Measurements from ENCODE around the gene PIH1D1. TPM values are rescaled to one million over a fixed set of nuclear protein-coding genes. Genes with fewer than 3 reads are reported as not detected.

The PIH1D1 gene
- total and polyA plus RNA-seq, 2 experiments from 2014 or later: 103 to 164 TPM

GRCh38 chr19:49486232-49486631 is 34.6 kb upstream of the PIH1D1 start:
- Histone ChIP-seq H3K36me3 (ENCODE audit: insufficient read depth) (peaks cover 32% of the 10 kb centered on the region), H4K20me1 (replicated peaks; ENCODE audit: insufficient read depth) (peaks cover 23% of the 10 kb centered on the region), H3F3A (replicated peaks; ENCODE audit: low read depth) (peaks cover 40% of the 10 kb centered on the region), H2AFZ (no peak overlapping the region), H3K27me3 (ENCODE audit: insufficient read depth) (no peaks in the 10 kb centered on the region), H3K79me2 (replicated peaks; ENCODE audit: insufficient read depth) (peaks cover 31% of the 10 kb centered on the region), H3K27ac (ENCODE audit: low read depth) (no peak overlapping the region), H3K4me3 (no peak overlapping the region), H3K4me2 (no peak overlapping the region), H3K4me1 (ENCODE audit: insufficient read depth) (peaks cover 10% of the 10 kb centered on the region; the same call in 1 of the 2 replicates), H3K9me2 (ENCODE audit: insufficient read depth) (no peaks in the 10 kb centered on the region)
- Mint-ChIP-seq H3K4me3 (peak overlapping the region; percentile 47; the same call in 1 of the 3 replicates), H3K9me3 (peaks cover 14% of the 10 kb centered on the region), H3K27me3 (ENCODE audit: insufficient read depth, low read depth, poor library complexity) (peaks cover 49% of the 10 kb centered on the region), H3K4me1 (peaks cover 13% of the 10 kb centered on the region; the same call in 2 of the 3 replicates), H3K36me3 (ENCODE audit: low read depth) (peaks cover 40% of the 10 kb centered on the region), H3K27ac (no peak overlapping the region)
- ATAC-seq: no peak
- TF ChIP-seq POLR2AphosphoS5 (IDR thresholded peaks at IDR 0.05; ENCODE audit: low read depth) (no peak), EZH2phosphoT487 (IDR thresholded peaks at IDR 0.05; ENCODE audit: unreplicated experiment) (no peak), ZNF114 (CRISPR knock-in tag; IDR thresholded peaks at IDR 0.05) (no peak), JUNB (IDR thresholded peaks at IDR 0.05; ENCODE audit: unreplicated experiment) (no peak), STAT1 (IDR thresholded peaks at IDR 0.05; ENCODE audit: unreplicated experiment) (no peak), REST (IDR thresholded peaks at IDR 0.05; ENCODE audit: unreplicated experiment) (no peak), EZH2 (IDR thresholded peaks at IDR 0.05; ENCODE audit: low read depth, unreplicated experiment) (no peak), ZNF331 (CRISPR knock-in tag; IDR thresholded peaks at IDR 0.05; ENCODE audit: low read depth) (no peak), NANOG (IDR thresholded peaks at IDR 0.05; ENCODE audit: borderline replicate concordance) (no peak), CREB1 (CRISPR knock-in tag; IDR thresholded peaks at IDR 0.05; ENCODE audit: low read depth) (no peak), ETS1 (IDR thresholded peaks at IDR 0.05) (no peak)
- TF ChIP-seq, protein P1, sequence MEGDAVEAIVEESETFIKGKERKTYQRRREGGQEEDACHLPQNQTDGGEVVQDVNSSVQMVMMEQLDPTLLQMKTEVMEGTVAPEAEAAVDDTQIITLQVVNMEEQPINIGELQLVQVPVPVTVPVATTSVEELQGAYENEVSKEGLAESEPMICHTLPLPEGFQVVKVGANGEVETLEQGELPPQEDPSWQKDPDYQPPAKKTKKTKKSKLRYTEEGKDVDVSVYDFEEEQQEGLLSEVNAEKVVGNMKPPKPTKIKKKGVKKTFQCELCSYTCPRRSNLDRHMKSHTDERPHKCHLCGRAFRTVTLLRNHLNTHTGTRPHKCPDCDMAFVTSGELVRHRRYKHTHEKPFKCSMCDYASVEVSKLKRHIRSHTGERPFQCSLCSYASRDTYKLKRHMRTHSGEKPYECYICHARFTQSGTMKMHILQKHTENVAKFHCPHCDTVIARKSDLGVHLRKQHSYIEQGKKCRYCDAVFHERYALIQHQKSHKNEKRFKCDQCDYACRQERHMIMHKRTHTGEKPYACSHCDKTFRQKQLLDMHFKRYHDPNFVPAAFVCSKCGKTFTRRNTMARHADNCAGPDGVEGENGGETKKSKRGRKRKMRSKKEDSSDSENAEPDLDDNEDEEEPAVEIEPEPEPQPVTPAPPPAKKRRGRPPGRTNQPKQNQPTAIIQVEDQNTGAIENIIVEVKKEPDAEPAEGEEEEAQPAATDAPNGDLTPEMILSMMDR (conservative IDR thresholded peaks at IDR 0.05; ENCODE audit: low read depth in 2 of 2): no peak
- TF ChIP-seq, protein P2, sequence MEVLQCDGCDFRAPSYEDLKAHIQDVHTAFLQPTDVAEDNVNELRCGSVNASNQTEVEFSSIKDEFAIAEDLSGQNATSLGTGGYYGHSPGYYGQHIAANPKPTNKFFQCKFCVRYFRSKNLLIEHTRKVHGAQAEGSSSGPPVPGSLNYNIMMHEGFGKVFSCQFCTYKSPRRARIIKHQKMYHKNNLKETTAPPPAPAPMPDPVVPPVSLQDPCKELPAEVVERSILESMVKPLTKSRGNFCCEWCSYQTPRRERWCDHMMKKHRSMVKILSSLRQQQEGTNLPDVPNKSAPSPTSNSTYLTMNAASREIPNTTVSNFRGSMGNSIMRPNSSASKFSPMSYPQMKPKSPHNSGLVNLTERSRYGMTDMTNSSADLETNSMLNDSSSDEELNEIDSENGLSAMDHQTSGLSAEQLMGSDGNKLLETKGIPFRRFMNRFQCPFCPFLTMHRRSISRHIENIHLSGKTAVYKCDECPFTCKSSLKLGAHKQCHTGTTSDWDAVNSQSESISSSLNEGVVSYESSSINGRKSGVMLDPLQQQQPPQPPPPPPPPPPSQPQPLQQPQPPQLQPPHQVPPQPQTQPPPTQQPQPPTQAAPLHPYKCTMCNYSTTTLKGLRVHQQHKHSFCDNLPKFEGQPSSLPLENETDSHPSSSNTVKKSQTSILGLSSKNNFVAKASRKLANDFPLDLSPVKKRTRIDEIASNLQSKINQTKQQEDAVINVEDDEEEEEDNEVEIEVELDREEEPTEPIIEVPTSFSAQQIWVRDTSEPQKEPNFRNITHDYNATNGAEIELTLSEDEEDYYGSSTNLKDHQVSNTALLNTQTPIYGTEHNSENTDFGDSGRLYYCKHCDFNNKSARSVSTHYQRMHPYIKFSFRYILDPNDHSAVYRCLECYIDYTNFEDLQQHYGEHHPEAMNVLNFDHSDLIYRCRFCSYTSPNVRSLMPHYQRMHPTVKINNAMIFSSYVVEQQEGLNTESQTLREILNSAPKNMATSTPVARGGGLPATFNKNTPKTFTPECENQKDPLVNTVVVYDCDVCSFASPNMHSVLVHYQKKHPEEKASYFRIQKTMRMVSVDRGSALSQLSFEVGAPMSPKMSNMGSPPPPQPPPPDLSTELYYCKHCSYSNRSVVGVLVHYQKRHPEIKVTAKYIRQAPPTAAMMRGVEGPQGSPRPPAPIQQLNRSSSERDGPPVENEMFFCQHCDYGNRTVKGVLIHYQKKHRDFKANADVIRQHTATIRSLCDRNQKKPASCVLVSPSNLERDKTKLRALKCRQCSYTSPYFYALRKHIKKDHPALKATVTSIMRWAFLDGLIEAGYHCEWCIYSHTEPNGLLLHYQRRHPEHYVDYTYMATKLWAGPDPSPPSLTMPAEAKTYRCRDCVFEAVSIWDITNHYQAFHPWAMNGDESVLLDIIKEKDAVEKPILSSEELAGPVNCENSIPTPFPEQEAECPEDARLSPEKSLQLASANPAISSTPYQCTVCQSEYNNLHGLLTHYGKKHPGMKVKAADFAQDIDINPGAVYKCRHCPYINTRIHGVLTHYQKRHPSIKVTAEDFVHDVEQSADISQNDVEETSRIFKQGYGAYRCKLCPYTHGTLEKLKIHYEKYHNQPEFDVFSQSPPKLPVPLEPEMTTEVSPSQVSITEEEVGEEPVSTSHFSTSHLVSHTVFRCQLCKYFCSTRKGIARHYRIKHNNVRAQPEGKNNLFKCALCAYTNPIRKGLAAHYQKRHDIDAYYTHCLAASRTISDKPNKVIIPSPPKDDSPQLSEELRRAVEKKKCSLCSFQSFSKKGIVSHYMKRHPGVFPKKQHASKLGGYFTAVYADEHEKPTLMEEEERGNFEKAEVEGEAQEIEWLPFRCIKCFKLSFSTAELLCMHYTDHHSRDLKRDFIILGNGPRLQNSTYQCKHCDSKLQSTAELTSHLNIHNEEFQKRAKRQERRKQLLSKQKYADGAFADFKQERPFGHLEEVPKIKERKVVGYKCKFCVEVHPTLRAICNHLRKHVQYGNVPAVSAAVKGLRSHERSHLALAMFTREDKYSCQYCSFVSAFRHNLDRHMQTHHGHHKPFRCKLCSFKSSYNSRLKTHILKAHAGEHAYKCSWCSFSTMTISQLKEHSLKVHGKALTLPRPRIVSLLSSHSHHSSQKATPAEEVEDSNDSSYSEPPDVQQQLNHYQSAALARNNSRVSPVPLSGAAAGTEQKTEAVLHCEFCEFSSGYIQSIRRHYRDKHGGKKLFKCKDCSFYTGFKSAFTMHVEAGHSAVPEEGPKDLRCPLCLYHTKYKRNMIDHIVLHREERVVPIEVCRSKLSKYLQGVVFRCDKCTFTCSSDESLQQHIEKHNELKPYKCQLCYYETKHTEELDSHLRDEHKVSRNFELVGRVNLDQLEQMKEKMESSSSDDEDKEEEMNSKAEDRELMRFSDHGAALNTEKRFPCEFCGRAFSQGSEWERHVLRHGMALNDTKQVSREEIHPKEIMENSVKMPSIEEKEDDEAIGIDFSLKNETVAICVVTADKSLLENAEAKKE (CRISPR knock-in tag; IDR thresholded peaks at IDR 0.05): no peak
- DNase-seq (ENCODE audit: low spot score): no peak

All from GM23338 (cell line).